ENCODE measurements around the gene SLC31A1.
"Not testable (repeated sequence)": the region's sequence is repeated elsewhere in the genome, so short reads cannot be mapped to it uniquely, and the experiment has no call there.

SLC31A1 gene

GRCh38 chr9:113231701-113232100, 10.4 kb downstream of the SLC31A1 start:
- no peaks in the 10 kb centered on the region for H3K27me3 Mint-ChIP-seq
- CTCF ChIA-PET = interaction anchor here (0.6 kb wide), 1 partner anchor 254 kb away, joined by 3 read pairs; no protein-coding TSS in a partner anchor
- no peak overlapping the region for H3K27ac Mint-ChIP-seq
- no peaks in the 10 kb centered on the region for H3K9me3 Mint-ChIP-seq
- peaks cover 30% of the 10 kb centered on the region for H3K4me1 Mint-ChIP-seq
- H3K36me3 Mint-ChIP-seq = no peaks in the 10 kb centered on the region
- no peak for DNase-seq
- H3K4me3 Mint-ChIP-seq = no peak overlapping the region

GRCh38 chr9:113235701-113236255, 14.4 kb downstream of the SLC31A1 start:
- H3K4me3 Mint-ChIP-seq, H3K27ac Mint-ChIP-seq, H3K27me3 Mint-ChIP-seq, H3K9me3 Mint-ChIP-seq, DNase-seq, CTCF ChIA-PET, H3K36me3 Mint-ChIP-seq: not testable (repeated sequence)
- H3K4me1 Mint-ChIP-seq = peaks cover 22% of the 10 kb centered on the region

DNA sequence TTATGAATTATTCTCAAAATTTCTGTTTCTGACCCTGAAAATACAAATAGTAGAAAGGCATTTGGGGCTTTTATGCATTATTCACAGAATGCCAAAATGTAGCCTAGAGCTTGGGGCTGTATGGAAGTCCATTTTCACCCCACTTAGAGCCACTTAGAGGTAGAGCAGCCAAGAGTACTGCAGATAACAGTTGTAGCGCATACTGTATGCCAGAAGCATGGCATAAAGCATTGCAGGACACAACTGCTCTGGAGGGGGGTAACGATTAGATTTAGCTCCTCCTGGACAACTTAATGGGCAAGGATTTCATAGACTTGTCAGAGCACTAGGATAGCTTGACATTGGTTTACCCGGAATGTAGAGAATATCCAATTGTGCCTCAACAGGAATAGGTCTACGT, 15.7 kb downstream of the SLC31A1 start:
- DNase-seq = no peak
- Mint-ChIP-seq H3K4me1 (peaks cover 20% of the 10 kb centered on the region), H3K27me3 (no peaks in the 10 kb centered on the region), H3K27ac (no peak overlapping the region), H3K36me3 (no peaks in the 10 kb centered on the region), H3K9me3 (no peaks in the 10 kb centered on the region), H3K4me3 (no peak overlapping the region)
- CTCF ChIA-PET = no interaction called here

DNA sequence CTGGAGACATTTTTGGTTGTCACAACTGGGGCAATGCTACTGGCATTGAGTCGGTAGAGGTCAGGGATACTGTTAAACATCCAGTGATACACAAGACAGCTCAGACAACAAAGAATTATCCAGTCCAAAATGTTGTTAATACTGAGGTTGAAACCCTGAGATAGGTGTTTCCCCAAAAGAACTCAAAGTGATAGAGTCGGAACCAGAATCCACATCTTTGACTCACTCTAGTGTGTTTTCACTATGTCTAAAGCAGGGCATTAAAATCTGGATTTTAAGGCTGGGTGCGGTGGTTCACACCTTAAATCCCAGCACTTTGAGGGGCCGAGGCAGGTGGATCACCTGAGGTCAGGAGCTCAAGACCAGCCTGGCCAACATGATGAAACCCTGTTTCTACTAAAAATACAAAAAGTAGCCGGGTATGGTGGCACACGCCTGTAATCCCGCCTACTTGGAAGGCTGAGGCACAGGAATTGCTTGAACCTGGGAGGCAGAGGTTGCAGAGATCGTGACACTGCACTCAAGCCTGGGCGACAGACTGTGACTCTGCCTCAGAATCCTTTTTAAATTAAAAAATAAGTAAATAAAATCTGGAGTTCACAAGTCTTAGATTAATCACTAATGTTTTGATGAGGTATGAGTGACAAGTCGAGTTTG, 17.0 kb downstream of the SLC31A1 start:
- Mint-ChIP-seq H3K9me3 (no peaks in the 10 kb centered on the region), H3K4me3 (no peak overlapping the region), H3K27me3 (no peaks in the 10 kb centered on the region), H3K36me3 (no peaks in the 10 kb centered on the region), H3K4me1 (peaks cover 8% of the 10 kb centered on the region), H3K27ac (no peak overlapping the region)
- no peak for DNase-seq
- CTCF ChIA-PET = no interaction called here

DNA sequence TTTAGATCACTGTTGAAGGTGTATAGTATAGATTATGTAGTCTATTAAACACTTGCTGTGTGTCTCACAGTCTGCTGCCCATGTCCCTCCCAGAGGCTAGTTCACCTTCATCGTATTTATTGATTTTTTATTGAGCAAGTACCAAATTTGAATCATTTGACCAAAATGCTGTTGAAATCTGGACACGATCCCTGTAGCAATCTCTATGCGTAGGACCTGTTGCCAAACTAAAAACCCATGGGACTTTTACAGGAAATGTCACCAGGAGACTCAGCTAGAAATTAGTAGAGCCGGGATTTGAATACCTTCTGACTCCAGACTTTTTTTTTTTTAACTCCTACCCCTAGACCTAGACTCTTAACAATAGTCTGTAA, 17.5 kb downstream of the SLC31A1 start:
- Mint-ChIP-seq H3K9me3 (no peaks in the 10 kb centered on the region), H3K27ac (no peak overlapping the region), H3K27me3 (no peaks in the 10 kb centered on the region), H3K4me1 (peaks cover 3% of the 10 kb centered on the region), H3K4me3 (no peak overlapping the region), H3K36me3 (no peaks in the 10 kb centered on the region)
- no peak for DNase-seq
- CTCF ChIA-PET = interaction anchor here (1.1 kb wide), 1 partner anchor 34 kb away, joined by 3 read pairs; no protein-coding TSS in a partner anchor

GRCh38 chr9:113241161-113241560, 19.8 kb downstream of the SLC31A1 start:
- H3K27me3 Mint-ChIP-seq = no peaks in the 10 kb centered on the region

DNA sequence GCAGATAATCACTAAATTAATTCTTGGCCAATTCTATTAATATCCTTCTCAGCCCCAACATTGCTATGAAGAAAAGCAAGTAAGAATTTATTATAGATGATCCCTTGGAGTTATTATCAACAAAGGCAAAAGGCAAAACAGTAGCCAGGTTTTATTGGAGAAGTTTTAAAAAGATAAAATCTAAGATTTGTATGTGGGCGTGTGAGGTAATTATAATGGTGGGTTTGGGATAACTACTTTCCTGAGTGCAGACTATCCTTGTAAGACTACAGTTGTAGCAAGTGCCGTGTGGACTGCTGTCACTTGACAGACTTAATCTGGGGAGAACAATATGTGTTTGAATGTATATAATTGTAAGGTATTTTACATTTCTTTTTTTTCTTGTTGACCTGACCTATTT, 23.2 kb downstream of the SLC31A1 start:
- no peaks in the 10 kb centered on the region for H3K36me3 Mint-ChIP-seq
- DNase-seq = no peak
- H3K4me1 Mint-ChIP-seq = no peaks in the 10 kb centered on the region
- H3K27me3 Mint-ChIP-seq = no peaks in the 10 kb centered on the region
- CTCF ChIA-PET = no interaction called here
- H3K4me3 Mint-ChIP-seq = no peak overlapping the region
- H3K9me3 Mint-ChIP-seq = no peaks in the 10 kb centered on the region
- no peak overlapping the region for H3K27ac Mint-ChIP-seq

More at GRCh38 chr9:113241161-113241560, 19.8 kb downstream of the SLC31A1 start:
- no peaks in the 10 kb centered on the region for H3K9me3 Mint-ChIP-seq
- no peak overlapping the region for H3K4me3 Mint-ChIP-seq
- CTCF ChIA-PET = no interaction called here
- H3K27ac Mint-ChIP-seq = no peak overlapping the region
- no peaks in the 10 kb centered on the region for H3K36me3 Mint-ChIP-seq
- DNase-seq = no peak
- peaks cover 2% of the 10 kb centered on the region for H3K4me1 Mint-ChIP-seq

DNA sequence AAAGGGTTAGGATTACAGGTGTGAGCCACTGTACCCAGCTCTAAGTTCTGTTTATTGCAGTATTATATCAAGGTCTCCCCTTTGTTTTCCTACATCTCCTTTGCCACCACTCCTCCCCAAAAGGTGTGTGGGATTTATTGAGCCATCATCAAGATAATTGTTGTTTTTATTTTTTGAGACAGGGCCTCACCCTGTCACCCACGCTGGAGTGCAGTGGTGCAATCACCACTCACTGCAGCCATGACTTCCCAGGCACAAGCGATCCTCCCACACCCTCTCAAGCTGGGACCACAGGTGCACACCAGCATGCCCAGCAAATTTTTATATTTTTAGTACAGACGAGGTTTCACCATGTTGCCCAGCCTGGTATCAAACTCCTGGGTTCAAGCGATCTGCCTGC, 24.6 kb downstream of the SLC31A1 start:
- no peaks in the 10 kb centered on the region for H3K27me3 Mint-ChIP-seq
- no peaks in the 10 kb centered on the region for H3K4me1 Mint-ChIP-seq
- no peak overlapping the region for H3K4me3 Mint-ChIP-seq
- CTCF ChIA-PET = no interaction called here
- H3K36me3 Mint-ChIP-seq = no peaks in the 10 kb centered on the region
- peaks cover 3% of the 10 kb centered on the region for H3K9me3 Mint-ChIP-seq
- no peak overlapping the region for H3K27ac Mint-ChIP-seq
- DNase-seq = no peak

- no peak for DNase-seq
- no peaks in the 10 kb centered on the region for H3K27me3 Mint-ChIP-seq
- H3K27ac Mint-ChIP-seq = no peak overlapping the region
- H3K4me3 Mint-ChIP-seq = no peak overlapping the region
- peaks cover 3% of the 10 kb centered on the region for H3K9me3 Mint-ChIP-seq
- H3K36me3 Mint-ChIP-seq = no peaks in the 10 kb centered on the region
- H3K4me1 Mint-ChIP-seq = no peaks in the 10 kb centered on the region
- CTCF ChIA-PET = no interaction called here
Measured at GRCh38 chr9:113246928-113247327, 25.6 kb downstream of the SLC31A1 start.

- CTCF ChIA-PET = no interaction called here
- H3K4me1 Mint-ChIP-seq = no peaks in the 10 kb centered on the region
- DNase-seq = no peak
- no peaks in the 10 kb centered on the region for H3K36me3 Mint-ChIP-seq
- no peak overlapping the region for H3K4me3 Mint-ChIP-seq
- no peak overlapping the region for H3K27ac Mint-ChIP-seq
- peaks cover 3% of the 10 kb centered on the region for H3K9me3 Mint-ChIP-seq
- H3K27me3 Mint-ChIP-seq = no peaks in the 10 kb centered on the region
Measured at GRCh38 chr9:113247640-113248039, 26.3 kb downstream of the SLC31A1 start.

GRCh38 chr9:113249661-113250060, 28.3 kb downstream of the SLC31A1 start:
- H3K4me1 Mint-ChIP-seq, H3K27me3 Mint-ChIP-seq, H3K36me3 Mint-ChIP-seq, H3K4me3 Mint-ChIP-seq, H3K27ac Mint-ChIP-seq, CTCF ChIA-PET, H3K9me3 Mint-ChIP-seq, DNase-seq: not testable (repeated sequence)

GRCh38 chr9:113250807-113251206, 29.5 kb downstream of the SLC31A1 start:
- H3K27ac Mint-ChIP-seq = no peak overlapping the region
- H3K4me3 Mint-ChIP-seq = no peak overlapping the region
- H3K27me3 Mint-ChIP-seq = no peaks in the 10 kb centered on the region
- DNase-seq = no peak
- H3K36me3 Mint-ChIP-seq = no peaks in the 10 kb centered on the region
- H3K9me3 Mint-ChIP-seq = peaks cover 3% of the 10 kb centered on the region
- CTCF ChIA-PET = no interaction called here
- H3K4me1 Mint-ChIP-seq = no peaks in the 10 kb centered on the region

- Mint-ChIP-seq H3K27ac (no peak overlapping the region), H3K4me1 (no peaks in the 10 kb centered on the region), H3K4me3 (no peak overlapping the region), H3K9me3 (peaks cover 3% of the 10 kb centered on the region), H3K27me3 (no peaks in the 10 kb centered on the region), H3K36me3 (peaks cover 13% of the 10 kb centered on the region)
- CTCF ChIA-PET = no interaction called here
- DNase-seq = no peak
Measured at GRCh38 chr9:113254991-113255390, 33.6 kb downstream of the SLC31A1 start.

- DNase-seq = no peak
- H3K27ac Mint-ChIP-seq = no peak overlapping the region
Measured at GRCh38 chr9:113255438-113255837, 34.1 kb downstream of the SLC31A1 start.

DNA sequence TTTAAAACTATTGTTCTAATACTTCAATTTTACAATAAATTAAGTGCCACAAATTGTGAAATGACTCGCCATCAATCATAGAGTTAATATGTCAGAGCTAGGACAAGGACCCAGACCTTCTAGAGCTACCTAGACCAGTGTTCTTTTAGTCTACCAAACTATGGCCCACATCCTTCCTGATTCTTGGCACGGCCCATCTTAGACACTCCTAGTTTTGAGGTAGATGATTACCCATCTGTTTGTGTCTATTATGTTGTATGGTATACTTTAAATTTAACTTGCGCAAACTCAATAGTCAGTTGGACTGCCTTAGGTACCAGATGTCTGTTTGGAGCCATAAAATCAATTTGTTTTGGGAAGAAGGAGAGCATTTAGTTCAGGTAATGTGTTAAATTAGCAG, 36.5 kb downstream of the SLC31A1 start:
- CTCF ChIA-PET = no interaction called here
- no peaks in the 10 kb centered on the region for H3K4me1 Mint-ChIP-seq

More at GRCh38 chr9:113255438-113255837, 34.1 kb downstream of the SLC31A1 start:
- H3K4me1 Mint-ChIP-seq = no peaks in the 10 kb centered on the region
- no peak overlapping the region for H3K4me3 Mint-ChIP-seq
- peaks cover 17% of the 10 kb centered on the region for H3K36me3 Mint-ChIP-seq
- CTCF ChIA-PET = no interaction called here
- no peaks in the 10 kb centered on the region for H3K27me3 Mint-ChIP-seq
- peaks cover 3% of the 10 kb centered on the region for H3K9me3 Mint-ChIP-seq

More for the DNA sequence above, 36.5 kb downstream of the SLC31A1 start:
- Mint-ChIP-seq H3K9me3 (no peaks in the 10 kb centered on the region), H3K36me3 (peaks cover 25% of the 10 kb centered on the region), H3K4me3 (no peak overlapping the region), H3K27me3 (no peaks in the 10 kb centered on the region), H3K27ac (no peak overlapping the region)
- no peak for DNase-seq

All from activated naive CD4-positive, alpha-beta T cell treated with anti-CD3 and anti-CD28 coated beads, Interleukin-2, amount 10 ng/mL, durations not matched to agents 7 days and 5 days (primary cell).